ENCODE data around the gene GLT8D1. TPM values are rescaled to one million over a fixed set of nuclear protein-coding genes. Genes with fewer than 3 reads are reported as not detected.

Gene GLT8D1
- total RNA-seq, 1 experiment from 2014 or later, result 42.1 TPM

DNA sequence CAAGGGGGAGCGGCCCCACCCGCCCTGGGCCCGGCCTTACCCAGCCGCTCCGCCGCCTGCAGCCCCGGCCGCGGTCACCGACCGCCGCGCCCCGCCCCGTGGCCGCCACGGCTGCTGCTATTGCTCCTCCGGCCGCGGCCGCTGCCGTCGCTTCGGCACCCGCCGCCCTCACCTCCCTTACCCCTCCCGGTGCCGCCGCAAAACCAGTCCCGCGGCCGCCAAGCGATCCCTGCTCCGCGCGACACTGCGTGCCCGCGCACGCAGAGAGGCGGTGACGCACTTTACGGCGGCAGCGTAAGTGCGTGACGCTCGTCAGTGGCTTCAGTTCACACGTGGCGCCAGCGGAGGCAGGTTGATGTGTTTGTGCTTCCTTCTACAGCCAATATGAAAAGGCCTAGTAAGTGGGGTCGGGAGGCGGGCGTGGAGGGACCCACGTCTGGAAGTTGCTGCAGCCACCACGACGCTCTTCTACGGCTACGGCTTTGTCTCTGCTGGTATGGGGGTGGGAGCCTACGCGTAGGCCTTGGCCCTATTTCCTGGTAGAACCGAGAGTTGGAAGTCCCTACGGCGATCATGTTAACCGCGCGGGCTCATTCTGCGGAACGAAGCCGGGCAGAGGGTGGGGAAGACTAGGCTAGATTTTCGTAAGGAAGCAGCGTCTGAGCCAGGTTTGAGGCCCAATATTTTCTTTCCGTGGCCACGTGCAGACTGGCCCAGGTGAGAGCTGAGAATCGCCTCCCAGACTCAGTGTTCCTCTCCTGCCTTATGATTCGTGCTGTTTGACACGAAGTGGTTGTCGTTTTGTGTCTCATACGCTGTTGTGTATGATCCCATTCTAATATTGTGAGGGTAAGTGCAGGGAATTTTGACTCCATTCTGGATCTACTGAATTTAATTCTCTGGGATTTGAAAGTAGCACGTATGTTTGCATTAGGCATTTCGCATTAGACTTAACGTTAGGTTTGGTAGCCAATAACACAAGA is 19.6 kb downstream of the GLT8D1 start, which contains the start of the genes GNL3 and PBRM1 (continued):
- TF ChIP-seq EZH2 (IDR thresholded peaks at IDR 0.05) (no peak), CEBPB (IDR thresholded peaks at IDR 0.05; ENCODE audit: low read depth) (no peak), CBX3 (IDR thresholded peaks at IDR 0.05; ENCODE audit: low read depth) (0 out of 2 replicates have a peak, but pooled peaks have one; percentile 62), FOSL1 (IDR thresholded peaks at IDR 0.05; ENCODE audit: low read depth) (no peak), JUND (IDR thresholded peaks at IDR 0.05) (no peak; the same call in 1 of the 2 replicates), SP1 (IDR thresholded peaks at IDR 0.05; ENCODE audit: low read depth) (no peak)

DNA sequence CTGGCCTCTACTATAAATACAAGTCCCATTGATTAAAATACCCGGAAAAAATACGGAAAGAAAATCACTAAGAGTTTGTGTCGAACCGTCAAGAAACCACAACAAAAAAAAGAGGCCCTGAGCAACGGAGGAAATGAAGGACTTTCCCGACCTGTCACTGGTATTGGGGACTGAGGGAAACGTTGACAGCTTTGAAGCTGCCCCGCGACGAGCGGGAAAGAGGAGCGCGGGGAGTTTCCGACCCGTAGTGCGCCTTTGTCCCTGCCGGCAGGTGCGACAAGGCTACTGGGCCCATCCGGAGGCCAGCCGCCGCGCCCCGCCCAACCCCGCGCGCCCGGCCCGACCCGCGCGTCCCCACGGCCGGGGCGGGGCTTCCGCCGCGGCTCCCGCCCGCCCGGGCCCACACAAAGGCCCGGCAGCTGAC is 20.3 kb downstream of the GLT8D1 start:
- Histone ChIP-seq H2AFZ (ENCODE audit: low read depth, low read length, poor library complexity, severe bottlenecking) (no peak overlapping the region), H3K27me3 (ENCODE audit: insufficient read depth, low read length) (no peaks in the 10 kb centered on the region), H3K9ac (ENCODE audit: low read length) (peak overlapping the region; percentile 97), H3K79me2 (ENCODE audit: insufficient read depth, low read length) (peaks cover 86% of the 10 kb centered on the region), H3K36me3 (ENCODE audit: control insufficient read depth in 1 of 2, insufficient read depth in 2 of 2, low read length in 2 of 2) (peaks cover 29 to 41% of the 10 kb centered on the region in 2 experiments), H3K4me1 (ENCODE audit: control insufficient read depth in 1 of 2, insufficient read depth in 2 of 2, low read length in 2 of 2) (peaks cover 13 to 29% of the 10 kb centered on the region in 2 experiments; a peak in 3 of 4 replicates), H3K27ac (ENCODE audit: low read depth, low read length) (peak overlapping the region; percentile 74), H3K9me2 (ENCODE audit: insufficient read depth) (no peaks in the 10 kb centered on the region), H3K4me3 (replicated peaks in 1 of 2; ENCODE audit: low read depth in 1 of 2, low read length in 2 of 2) (peak overlapping the region; percentile 94 to 98), H4K20me1 (ENCODE audit: insufficient read depth) (no peaks in the 10 kb centered on the region; the same call in 1 of the 2 replicates), H3K4me2 (ENCODE audit: low read length) (peak overlapping the region; percentile 81), H3K9me3 (ENCODE audit: control insufficient read depth in 1 of 2, insufficient read depth in 1 of 2, low read depth in 1 of 2, low read length in 2 of 2) (no peaks in the 10 kb centered on the region)
- BruUV-seq (replicated peaks), result no TSS peak
- DNase-seq (ENCODE audit: low read depth, low spot score), result peak; percentile 35
- ChIA-PET CTCF (no interaction called here), RAD21 (ENCODE audit: low non-redundant PET in 1 of 2, low total read pairs in 2 of 2, uncharacterized antibody in 2 of 2, unreplicated experiment in 2 of 2) (no interaction called here), POLR2A (no interaction called here)
- no peak for TF ChIP-seq ZFX (IDR thresholded peaks at IDR 0.05)
- TF ChIP-seq CEBPB (IDR thresholded peaks at IDR 0.05; ENCODE audit: low read depth), result no peak
- no peak for TF ChIP-seq SIN3A (IDR thresholded peaks at IDR 0.05; ENCODE audit: low read depth)
- no peak for TF ChIP-seq ELF1 (IDR thresholded peaks at IDR 0.05; ENCODE audit: borderline replicate concordance, low read depth)
- no peak for TF ChIP-seq SP1 (IDR thresholded peaks at IDR 0.05; ENCODE audit: low read depth)
- peak; percentile 92 for ATAC-seq
- intact Hi-C loops (cut with micrococcal nuclease), result no loop called here
